Testis (tissue), 3 donors: Measurements from ENCODE around the gene GPR183. TPM values are rescaled to one million over a fixed set of nuclear protein-coding genes. Genes with fewer than 3 reads are reported as not detected.

Experiments
- microRNA counts, 2 donors: library from miRNA; unstranded; fragments of <30 nt; microRNA quantifications; one replicate each; lab custom pipeline; 2016
- microRNA-seq, 2 donors: library from miRNA; unstranded; fragments of <30 nt; microRNA quantifications; one replicate each; pipeline ENCODE4, GENCODE V29; 2016; ENCODE audit warnings: borderline number of aligned reads in 2 of 2, borderline replicate concordance in 1 of 2
- polyA plus RNA-seq: library from polyadenylated mRNA; stranded (reverse); fragments of 350-450 nt; fragmentation: Illumina TruSeq; extraction: RNeasy Lipid Tissue Mini Kit (QIAGEN cat#74804); gene quantifications from one replicate; pipeline ENCODE4 v1.2.3, GENCODE V29; 2014; ENCODE audit warnings: low read depth, low replicate concordance; ENCODE audit not compliant: insufficient read depth
- small RNA-seq, 2 donors: library from RNA; depleted of rRNA; stranded (forward); fragments of <200 nt; gene quantifications; one replicate each; pipeline ENCODE3, GENCODE V24; 2016
- total RNA-seq, 2 donors: library from RNA; depleted of rRNA; stranded (reverse); fragments of >200 nt; gene quantifications; one replicate each; pipeline ENCODE4 v1.2.3, GENCODE V29; 2016

Gene GPR183
- total and polyA plus RNA-seq, 3 donors from 2014 or later: 0.39 to 6.9 (median 2.3) TPM

MicroRNA genes within 50 kb of the gene (microRNA counts, 767-probe panel; counts per million panel counts)
- 0 to 152 counts per million in 2 donors for microRNA hsa-miR-623 (lab: Ali Mortazavi, UCI)

Small RNAs within 50 kb of the gene (microRNA-seq; reads per million reads assigned to microRNA genes)
- gene MIR623: 0 reads per million in 2 donors

Small RNAs within 50 kb of the gene (small RNA-seq; reads per million reads assigned to genes)
- gene MIR623: 0 reads per million in 2 donors

Other genes with a start within 250 kb of the GPR183 start
- gene UBAC2, start 106.5 kb downstream of the GPR183 start, total RNA-seq: 10 to 100 TPM; 85.5 to 93.0 TPM
- gene UBAC2, start 106.5 kb downstream of the GPR183 start, polyA plus RNA-seq: 147 TPM
- gene GPR18, start 49.0 kb downstream of the GPR183 start, total RNA-seq: 10 to 100 TPM in 1 of 2 donors, 1 to 10 TPM in 1; 8.5 to 16.6 TPM
- 18.0 TPM for gene GPR18, start 49.0 kb downstream of the GPR183 start, polyA plus RNA-seq
- 100 to 1,000 TPM; 106 to 119 TPM for gene TM9SF2, start 194.1 kb upstream of the GPR183 start, total RNA-seq
- gene TM9SF2, start 194.1 kb upstream of the GPR183 start, polyA plus RNA-seq: 136 TPM